Measurements from ENCODE around the gene RRP7A. TPM values are rescaled to one million over a fixed set of nuclear protein-coding genes. Genes with fewer than 3 reads are reported as not detected.

RRP7A gene
- total RNA-seq, 1 donor from 2014 or later, result 39.8 TPM

- Histone ChIP-seq H3K36me3 (ENCODE audit: control insufficient read depth, insufficient read depth, low read length) (no peaks in the 10 kb centered on the region), H3K4me3 (ENCODE audit: low read depth, low read length) (no peak overlapping the region), H3K27me3 (ENCODE audit: control insufficient read depth, insufficient read depth, low read length) (no peaks in the 10 kb centered on the region)
- DNase-seq (ENCODE audit: low read depth), result no peak
- FAIRE-seq, result no peak
- TF ChIP-seq CTCF (IDR thresholded peaks at IDR 0.05; ENCODE audit: insufficient read depth, low read length, severe bottlenecking), result no peak
Measured at GRCh38 chr22:42468841-42469240, 50.8 kb downstream of the RRP7A start.

- no peak for TF ChIP-seq CTCF (IDR thresholded peaks at IDR 0.05; ENCODE audit: insufficient read depth, low read length, severe bottlenecking)
- no peak for DNase-seq (ENCODE audit: low read depth)
- no peak overlapping the region for H3K4me3 ChIP-seq (ENCODE audit: low read depth, low read length)
- H3K36me3 ChIP-seq (ENCODE audit: control insufficient read depth, insufficient read depth, low read length), result no peaks in the 10 kb centered on the region
- no peak for FAIRE-seq
- peaks cover 9% of the 10 kb centered on the region for H3K27me3 ChIP-seq (ENCODE audit: control insufficient read depth, insufficient read depth, low read length)
Measured at GRCh38 chr22:42462016-42462415, 57.6 kb downstream of the RRP7A start.

- H3K27me3 ChIP-seq (ENCODE audit: control insufficient read depth, insufficient read depth, low read length), result peaks cover 9% of the 10 kb centered on the region
- no peaks in the 10 kb centered on the region for H3K36me3 ChIP-seq (ENCODE audit: control insufficient read depth, insufficient read depth, low read length)
- no peak for DNase-seq (ENCODE audit: low read depth)
- no peak overlapping the region for H3K4me3 ChIP-seq (ENCODE audit: low read depth, low read length)
- FAIRE-seq, result no peak
- no peak for TF ChIP-seq CTCF (IDR thresholded peaks at IDR 0.05; ENCODE audit: insufficient read depth, low read length, severe bottlenecking)
Measured at GRCh38 chr22:42461511-42461910, 58.1 kb downstream of the RRP7A start.

Other genes starting within 250 kb of the RRP7A start
- 36.9 and 40.8 TPM in 2 replicates for gene TCF20, start 249.1 kb downstream of the RRP7A start, total RNA-seq
- gene NFAM1, start 87.4 kb downstream of the RRP7A start, total RNA-seq, result not detected in 2 replicates
- 0.79 and 1.4 TPM in 2 replicates for gene SERHL2, start 34.2 kb upstream of the RRP7A start, total RNA-seq
- gene POLDIP3, start 95.1 kb upstream of the RRP7A start, total RNA-seq, result 16.8 and 25.1 TPM in 2 replicates
- gene ATP5MGL, start 120.8 kb upstream of the RRP7A start, total RNA-seq, result 0.26 and 1.1 TPM in 2 replicates
- gene CYB5R3, start 129.6 kb upstream of the RRP7A start, total RNA-seq, result 9.0 and 16.4 TPM in 2 replicates
- gene A4GALT, start 201.1 kb upstream of the RRP7A start, total RNA-seq, result 12.4 and 15.5 TPM in 2 replicates

All from bronchial epithelial cell (primary cell).